HCT116 (cell line): ENCODE results near the gene PRICKLE1. TPM values are rescaled to one million over a fixed set of nuclear protein-coding genes. Genes with fewer than 3 reads are reported as not detected.

Source experiments
- ATAC-seq: fragments of 200-7000 bp; cut with Tn5 transposase; 2 replicates; pipeline ENCODE4 v1.9.1; 2020; ENCODE audit warnings: mild to moderate bottlenecking, moderate library complexity
- BruUV-seq: library from RNA; stranded (reverse); fragments of 400-500 nt; replicated peaks from 2 replicates; lab custom pipeline; 2021; lab: Mats Ljungman, UMichigan
- CTCF ChIA-PET: fragments of 300-600 bp; sonication (Branson Sonifier 250); formaldehyde crosslinking; loops from one replicate; lab custom pipeline; 2021; ENCODE audit warnings: antibody characterized with exemption; lab: Charles Lee
- POLR2A ChIA-PET: fragments of 300-600, 350-600 bp; sonication (Branson Sonifier 250); formaldehyde crosslinking; loops from one replicate; lab custom pipeline; 2021; ENCODE audit warnings: antibody characterized with exemption; lab: Charles Lee
- RAD21 ChIA-PET, 2 experiments: fragments of 300-600 bp; sonication (Branson Sonifier 250); formaldehyde crosslinking; loops; one replicate each; lab custom pipeline; 2023; ENCODE audit warnings: low total read pairs in 2 of 2; ENCODE audit not compliant: uncharacterized antibody in 2 of 2, unreplicated experiment in 2 of 2, low non-redundant PET in 1 of 2; lab: Charles Lee
- DNase-seq: peaks from one replicate; pipeline ENCODE4 v3.0.0-alpha.2; 2010; ENCODE audit warnings: low read depth, low spot score
- H2AFZ ChIP-seq: fragments of 200-600 bp; shearing (Covaris generic), sonication (generic); 2 replicates; pipeline ENCODE4 v1.6.1; 2017; ENCODE audit warnings: low read depth, mixed run types, mixed read lengths, antibody characterized with exemption, low read length; ENCODE audit not compliant: poor library complexity, severe bottlenecking
- H3K27ac ChIP-seq: 2 replicates; pipeline ENCODE4 v1.5.1; 2012; ENCODE audit warnings: low read depth, low read length
- H3K27me3 ChIP-seq: fragments of 200-600 bp; sonication (generic); 2 replicates; pipeline ENCODE4 v1.6.1; 2016; ENCODE audit warnings: mixed run types, low read length, mixed read lengths; ENCODE audit not compliant: insufficient read depth
- H3K36me3 ChIP-seq, 2 experiments: fragments of 200-500 bp in 1 of 2; fragments of 200-600 bp in 1 of 2; sonication (Bioruptor generic) in 1 of 2; sonication (generic) in 1 of 2; 2 replicates each; pipeline versions ENCODE4 v1.5.1 to v1.6.1; 2014 to 2016; ENCODE audit warnings: low read length in 2 of 2, inconsistent platforms in 1 of 2, mixed read lengths in 1 of 2, mixed run types in 1 of 2; ENCODE audit not compliant: insufficient read depth in 2 of 2, control insufficient read depth in 1 of 2
- H3K4me1 ChIP-seq, 2 experiments: fragments of 200-600 bp in 1 of 2; sonication (generic) in 1 of 2; 2 replicates each; pipeline versions ENCODE4 v1.5.1 to v1.6.1; 2012 to 2017; ENCODE audit warnings: low read length in 2 of 2, inconsistent platforms in 1 of 2, mild to moderate bottlenecking in 1 of 2, mixed read lengths in 1 of 2, mixed run types in 1 of 2, moderate library complexity in 1 of 2; ENCODE audit not compliant: insufficient read depth in 2 of 2, control insufficient read depth in 1 of 2
- H3K4me2 ChIP-seq: fragments of 200-600 bp; sonication (generic); 2 replicates; pipeline ENCODE4 v1.6.1; 2017; ENCODE audit warnings: mixed run types, low read length, mixed read lengths
- H3K4me3 ChIP-seq, 2 experiments: fragments of 200-600 bp in 1 of 2; sonication (generic) in 1 of 2; replicated peaks in 1 of 2; 2 replicates each; pipeline ENCODE4 v1.5.1; 2011 to 2016; ENCODE audit warnings: low read length in 2 of 2, control low read depth in 1 of 2, low read depth in 1 of 2, mild to moderate bottlenecking in 1 of 2, mixed read lengths in 1 of 2, mixed run types in 1 of 2
- H3K79me2 ChIP-seq: fragments of 200-600 bp; sonication (generic); 2 replicates; pipeline ENCODE4 v1.6.1; 2017; ENCODE audit warnings: mild to moderate bottlenecking, mixed run types, low read length, moderate library complexity, mixed read lengths; ENCODE audit not compliant: insufficient read depth
- H3K9ac ChIP-seq: fragments of 200-600 bp; sonication (generic); 2 replicates; pipeline ENCODE4 v1.6.1; 2016; ENCODE audit warnings: low read length, mixed read lengths
- H3K9me2 ChIP-seq: fragments of 200-600 bp; sonication (generic), shearing (Covaris generic); 2 replicates; pipeline ENCODE4 v1.6.1; 2017; ENCODE audit warnings: mixed run types, mild to moderate bottlenecking, moderate library complexity; ENCODE audit not compliant: insufficient read depth
- H3K9me3 ChIP-seq, 2 experiments: fragments of 200-500 bp in 1 of 2; fragments of 200-600 bp in 1 of 2; sonication (Bioruptor generic) in 1 of 2; sonication (generic) in 1 of 2; 2 replicates each; pipeline ENCODE4 v1.6.1; 2014 to 2017; ENCODE audit warnings: low read length in 2 of 2, mixed read lengths in 2 of 2, inconsistent platforms in 1 of 2, low read depth in 1 of 2, mild to moderate bottlenecking in 1 of 2, mixed run types in 1 of 2, moderate library complexity in 1 of 2; ENCODE audit not compliant: control insufficient read depth in 1 of 2, insufficient read depth in 1 of 2
- H4K20me1 ChIP-seq: fragments of 200-600 bp; sonication (generic), shearing (Covaris generic); 2 replicates; pipeline ENCODE4 v1.6.1; 2017; ENCODE audit warnings: mixed run types, mild to moderate bottlenecking, moderate library complexity; ENCODE audit not compliant: insufficient read depth
- CTCF ChIP-seq, 3 experiments: fragments of 200-600 bp in 1 of 3; sonication (generic) in 1 of 3; IDR thresholded peaks in 2 of 3; conservative IDR thresholded peaks in 1 of 3; 2 replicates each; pipeline ENCODE4 v1.5.1; 2012 to 2017; ENCODE audit warnings: low read depth in 2 of 3, low read length in 2 of 3, antibody characterized with exemption in 1 of 3, borderline replicate concordance in 1 of 3, control low read depth in 1 of 3, mild to moderate bottlenecking in 1 of 3, mixed read lengths in 1 of 3, mixed run types in 1 of 3, moderate library complexity in 1 of 3; ENCODE audit not compliant: insufficient read depth in 1 of 3
- EGR1 ChIP-seq: IDR thresholded peaks from 2 replicates; pipeline ENCODE4 v1.6.1; 2012; ENCODE audit warnings: low read depth
- EZH2 ChIP-seq: fragments of 200-600 bp; sonication (generic); IDR thresholded peaks from 2 replicates; pipeline ENCODE4 v1.6.1; 2017; ENCODE audit warnings: antibody characterized with exemption, mixed run types
- POLR2AphosphoS5 ChIP-seq: IDR thresholded peaks from 2 replicates; pipeline ENCODE4 v1.6.1; 2011; ENCODE audit warnings: mild to moderate bottlenecking, low read depth, low read length, moderate library complexity
- REST ChIP-seq: IDR thresholded peaks from 2 replicates; pipeline ENCODE4 v1.6.1; 2012; ENCODE audit warnings: low read depth
- SP1 ChIP-seq: IDR thresholded peaks from 2 replicates; pipeline ENCODE4 v1.6.1; 2012; ENCODE audit warnings: low read depth
- TCF7L2 ChIP-seq: IDR thresholded peaks from 2 replicates; pipeline ENCODE4 v1.7.0; 2011; ENCODE audit warnings: borderline replicate concordance, inconsistent platforms; ENCODE audit not compliant: insufficient read depth, insufficient read length; ENCODE audit errors: extremely low read depth
- ZBTB33 ChIP-seq: IDR thresholded peaks from 2 replicates; pipeline ENCODE4 v1.6.1; 2011; ENCODE audit warnings: mild to moderate bottlenecking, low read length, moderate library complexity; ENCODE audit not compliant: insufficient replicate concordance; ENCODE audit errors: extremely low read depth
- intact Hi-C: fragments of 100-400 bp; cut with micrococcal nuclease; formaldehyde crosslinking; loops from 2 replicates; pipeline ENCODE4 v1.10.0; 2022
- total RNA-seq: library from RNA; stranded (reverse); gene quantifications from one replicate; pipeline ENCODE4 v1.2.1, GENCODE V29; 2021; ENCODE audit not compliant: unreplicated experiment

Gene PRICKLE1
- total RNA-seq, 1 experiment from 2014 or later, result 1.3 TPM

GRCh38 chr12:42450248-42450647 is 139.3 kb downstream of the PRICKLE1 start:
- DNase-seq (no peak), ATAC-seq (no peak)
- POLR2A ChIA-PET, result no interaction called here
- Histone ChIP-seq H2AFZ (no peak overlapping the region), H3K4me2 (no peak overlapping the region), H3K4me1 (no peaks in the 10 kb centered on the region), H3K36me3 (peaks cover 0 to 4% of the 10 kb centered on the region in 2 experiments; a peak in 1 of 4 replicates), H3K9me3 (no peaks in the 10 kb centered on the region), H3K79me2 (no peaks in the 10 kb centered on the region), H3K27ac (no peak overlapping the region), H3K27me3 (no peaks in the 10 kb centered on the region), H3K4me3 (no peak overlapping the region), H3K9me2 (no peaks in the 10 kb centered on the region), H3K9ac (no peak overlapping the region), H4K20me1 (no peaks in the 10 kb centered on the region)
- BruUV-seq, result no TSS peak
- RAD21 ChIA-PET, result no interaction called here
- TF ChIP-seq TCF7L2, result no peak
- no peak for TF ChIP-seq EZH2
- TF ChIP-seq CTCF (IDR thresholded peaks at IDR 0.05 in 2 of 3, conservative IDR thresholded peaks at IDR 0.05 in 1 of 3; ENCODE audit: borderline replicate concordance in 1 of 3, insufficient read depth in 1 of 3, low read depth in 2 of 3, low read length in 2 of 3), result no peak
- TF ChIP-seq REST, result no peak
- no peak for TF ChIP-seq EGR1
- TF ChIP-seq POLR2AphosphoS5, result no peak
- no peak for TF ChIP-seq ZBTB33
- no peak for TF ChIP-seq SP1
- intact Hi-C loops, result no loop called here
- CTCF ChIA-PET, result no interaction called here
